Measurements from ENCODE around the gene CARD6. TPM values are rescaled to one million over a fixed set of nuclear protein-coding genes. Genes with fewer than 3 reads are reported as not detected.
A peak's percentile ranks its signal among the peaks of the same experiment; 100 is the strongest.
"Not testable (repeated sequence)": the region's sequence is repeated elsewhere in the genome, so short reads cannot be mapped to it uniquely, and the experiment has no call there.

Gene CARD6
- total RNA-seq, 6 experiments from 2014 or later = 1.4 to 3.7 (median 3.4) TPM

DNA sequence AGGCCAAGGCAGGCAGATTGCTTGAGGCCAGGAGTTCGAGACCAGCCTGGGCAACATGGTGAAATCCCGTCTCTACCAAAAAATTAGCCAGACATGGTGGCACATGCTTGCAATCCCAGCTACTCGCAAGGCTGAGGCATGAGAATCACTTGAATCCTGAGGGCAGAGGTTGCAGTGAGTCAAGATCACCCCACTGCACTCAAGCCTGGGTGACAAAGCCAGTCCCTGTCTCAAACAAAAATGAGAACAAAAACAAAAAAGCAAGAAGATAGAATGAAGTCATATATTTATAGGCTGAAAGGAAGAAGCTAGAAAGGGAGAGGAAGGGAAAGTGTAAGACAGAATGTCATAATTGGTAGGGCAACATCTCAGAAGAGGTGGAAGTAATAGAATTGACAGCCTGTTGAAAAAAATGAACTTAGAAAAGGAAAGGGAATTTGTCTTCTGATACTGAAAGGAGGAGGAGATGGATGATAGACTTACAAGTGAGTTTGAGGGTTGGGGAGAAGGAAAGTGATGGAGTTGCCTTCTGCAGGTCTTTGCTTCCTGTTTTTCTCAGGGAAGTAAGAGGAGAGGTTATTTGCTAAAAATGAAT, 32.2 kb downstream of the CARD6 start:
- Mint-ChIP-seq H3K4me3 (no peak overlapping the region), H3K27ac (no peak overlapping the region), H3K4me1 (ENCODE audit: low read depth) (peaks cover 8% of the 10 kb centered on the region; the same call in 1 of the 2 replicates), H3K27me3 (ENCODE audit: insufficient read depth) (peaks cover 7% of the 10 kb centered on the region), H3K36me3 (ENCODE audit: low read depth) (peaks cover 11% of the 10 kb centered on the region), H3K9me3 (peaks cover 11% of the 10 kb centered on the region)
- TF ChIP-seq CTCF (IDR thresholded peaks at IDR 0.05) = no peak
- DNase-seq = no peak

DNA sequence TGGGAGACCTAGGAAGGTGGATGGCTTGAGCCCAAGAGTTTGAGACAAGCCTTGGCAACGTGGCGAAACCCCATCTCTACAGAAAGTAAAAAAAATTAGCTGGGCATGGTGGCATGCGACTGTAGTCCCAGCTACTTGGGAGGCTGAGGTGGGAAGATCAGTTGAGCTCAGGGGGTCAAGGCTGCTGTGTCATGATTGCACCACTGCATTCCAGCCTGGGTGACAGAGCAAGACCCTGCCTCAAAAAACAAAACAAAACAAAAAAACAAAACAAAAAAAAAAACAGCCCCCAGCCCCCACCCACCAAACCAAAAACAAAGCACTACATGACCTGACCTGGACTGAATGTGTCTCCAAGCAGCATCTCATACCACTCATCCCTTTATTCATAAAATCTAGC, 34.8 kb downstream of the CARD6 start:
- H3K4me1 Mint-ChIP-seq (ENCODE audit: low read depth) = peaks cover 10% of the 10 kb centered on the region
- H3K27ac Mint-ChIP-seq = no peak overlapping the region
- H3K4me3 Mint-ChIP-seq = no peak overlapping the region
- peaks cover 3% of the 10 kb centered on the region for H3K27me3 Mint-ChIP-seq (ENCODE audit: insufficient read depth)
- no peak for DNase-seq
- H3K9me3 Mint-ChIP-seq = peaks cover 11% of the 10 kb centered on the region
- TF ChIP-seq CTCF (IDR thresholded peaks at IDR 0.05) = no peak
- H3K36me3 Mint-ChIP-seq (ENCODE audit: low read depth) = peaks cover 11% of the 10 kb centered on the region

GRCh38 chr5:40877371-40877988, 36.3 kb downstream of the CARD6 start:
- Mint-ChIP-seq H3K27ac (no peak overlapping the region), H3K4me3 (no peak overlapping the region), H3K9me3 (peaks cover 22% of the 10 kb centered on the region), H3K4me1 (ENCODE audit: low read depth) (peaks cover 6% of the 10 kb centered on the region), H3K36me3 (ENCODE audit: low read depth) (peaks cover 22% of the 10 kb centered on the region), H3K27me3 (ENCODE audit: insufficient read depth) (peaks cover 8% of the 10 kb centered on the region)
- no peak for TF ChIP-seq CTCF (IDR thresholded peaks at IDR 0.05)
- no peak for DNase-seq

GRCh38 chr5:40879163-40879942, 38.2 kb downstream of the CARD6 start:
- peak; percentile 10 for DNase-seq
- Mint-ChIP-seq H3K9me3 (peaks cover 23% of the 10 kb centered on the region), H3K27ac (no peak overlapping the region), H3K4me3 (no peak overlapping the region), H3K4me1 (ENCODE audit: low read depth) (peaks cover 6% of the 10 kb centered on the region), H3K27me3 (ENCODE audit: insufficient read depth) (peaks cover 16% of the 10 kb centered on the region), H3K36me3 (ENCODE audit: low read depth) (peaks cover 22% of the 10 kb centered on the region)
- peak; percentile 88 for TF ChIP-seq CTCF (IDR thresholded peaks at IDR 0.05)

- peaks cover 17% of the 10 kb centered on the region for H3K9me3 Mint-ChIP-seq
- no peak for DNase-seq
- TF ChIP-seq CTCF (IDR thresholded peaks at IDR 0.05) = no peak
- H3K36me3 Mint-ChIP-seq (ENCODE audit: low read depth) = peaks cover 17% of the 10 kb centered on the region
- no peak overlapping the region for H3K27ac Mint-ChIP-seq
- H3K4me3 Mint-ChIP-seq = no peak overlapping the region
- H3K27me3 Mint-ChIP-seq (ENCODE audit: insufficient read depth) = peaks cover 16% of the 10 kb centered on the region; the same call in 1 of the 2 replicates
- peaks cover 6% of the 10 kb centered on the region for H3K4me1 Mint-ChIP-seq (ENCODE audit: low read depth)
These were observed 41.1 kb downstream of the CARD6 start for GRCh38 chr5:40882291-40882690.

- H3K36me3 Mint-ChIP-seq (ENCODE audit: low read depth) = peaks cover 11% of the 10 kb centered on the region
These were observed 41.9 kb downstream of the CARD6 start for GRCh38 chr5:40883051-40883450.

GRCh38 chr5:40895440-40896425, 54.6 kb downstream of the CARD6 start:
- H3K27me3 Mint-ChIP-seq (ENCODE audit: insufficient read depth) = peaks cover 10% of the 10 kb centered on the region
- not testable (repeated sequence) for H3K4me3 Mint-ChIP-seq; DNase-seq; H3K9me3 Mint-ChIP-seq; H3K4me1 Mint-ChIP-seq (ENCODE audit: low read depth); H3K36me3 Mint-ChIP-seq (ENCODE audit: low read depth); H3K27ac Mint-ChIP-seq

More at GRCh38 chr5:40883051-40883450, 41.9 kb downstream of the CARD6 start:
- Mint-ChIP-seq H3K9me3 (peaks cover 12% of the 10 kb centered on the region), H3K27me3 (ENCODE audit: insufficient read depth) (peaks cover 16% of the 10 kb centered on the region; the same call in 1 of the 2 replicates)
- not testable (repeated sequence) for H3K4me3 Mint-ChIP-seq; H3K27ac Mint-ChIP-seq; H3K4me1 Mint-ChIP-seq (ENCODE audit: low read depth); DNase-seq
